Left lung (tissue), 10 donors: ENCODE data around the gene DENND6B. TPM values are rescaled to one million over a fixed set of nuclear protein-coding genes. Genes with fewer than 3 reads are reported as not detected.
A peak's percentile ranks its signal among the peaks of the same experiment; 100 is the strongest.

Experiments
- ATAC-seq: fragments of 200-7000 bp; cut with Tn5 transposase; one replicate; pipeline ENCODE4 v1.9.1; 2020; ENCODE audit warnings: moderate library complexity
- DNase-seq, 4 donors: peaks; one replicate each; pipeline ENCODE4 v3.0.0-alpha.2; 2013 to 2020
- H3K27ac ChIP-seq, 2 donors: fragments of 200-600 bp; sonication (generic) in 1 of 2; one replicate each; pipeline versions ENCODE4 v1.5.0 to v1.8.0; 2020 to 2021
- H3K27me3 ChIP-seq, 2 donors: fragments of 200-600 bp; sonication (generic) in 1 of 2; one replicate each; pipeline versions ENCODE4 v1.5.0 to v1.8.0; 2020 to 2021
- H3K36me3 ChIP-seq, 2 donors: fragments of 200-600 bp; sonication (generic) in 1 of 2; one replicate each; pipeline versions ENCODE4 v1.5.0 to v1.8.0; 2020 to 2021
- H3K4me1 ChIP-seq, 2 donors: fragments of 200-600 bp; one replicate each; pipeline ENCODE4 v1.8.0; 2021
- H3K4me3 ChIP-seq, 2 donors: fragments of 200-600 bp; sonication (generic) in 1 of 2; one replicate each; pipeline versions ENCODE4 v1.5.0 to v1.8.0; 2020 to 2021; ENCODE audit warnings: mild to moderate bottlenecking in 1 of 2
- H3K9me3 ChIP-seq, 2 donors: fragments of 200-600 bp; sonication (generic) in 1 of 2; one replicate each; pipeline versions ENCODE4 v1.5.0 to v1.8.0; 2020 to 2021
- intact Hi-C, 2 donors: fragments of 100-400 bp; cut with DNase I; formaldehyde crosslinking; loops; one replicate each; pipeline versions ENCODE4 v1.11.2 to v1.14.2; 2022
- polyA plus RNA-seq, 6 donors: library from polyadenylated mRNA; unstranded; fragments of 120-200 nt; gene quantifications; one replicate each; pipeline ENCODE4 v1.2.1, GENCODE V29; 2013; ENCODE audit not compliant: insufficient read length in 6 of 6
- total RNA-seq, 2 donors: library from RNA; stranded (reverse); fragmentation: NEBNext Ultra II Directional; extraction: Animal tissue kit (Norgen Biotek cat#: 25700); gene quantifications; one replicate each; pipeline ENCODE4 v1.2.1, GENCODE V29; 2021
- TF ChIP-seq, protein P1 (sequence below), 2 donors: fragments of 200-600 bp; sonication (generic) in 1 of 2; IDR thresholded peaks; one replicate each; pipeline versions ENCODE4 v1.5.0 to v1.8.0; 2021; ENCODE audit warnings: antibody characterized with exemption in 2 of 2
- donor health status: DM: no; HTN: yes; CAD: no.
- donor health status: DM: no; HTN: no; CAD: no.

Gene DENND6B
- total and polyA plus RNA-seq, 8 donors, result 7.3 to 18.8 (median 12.1) TPM

DNA sequence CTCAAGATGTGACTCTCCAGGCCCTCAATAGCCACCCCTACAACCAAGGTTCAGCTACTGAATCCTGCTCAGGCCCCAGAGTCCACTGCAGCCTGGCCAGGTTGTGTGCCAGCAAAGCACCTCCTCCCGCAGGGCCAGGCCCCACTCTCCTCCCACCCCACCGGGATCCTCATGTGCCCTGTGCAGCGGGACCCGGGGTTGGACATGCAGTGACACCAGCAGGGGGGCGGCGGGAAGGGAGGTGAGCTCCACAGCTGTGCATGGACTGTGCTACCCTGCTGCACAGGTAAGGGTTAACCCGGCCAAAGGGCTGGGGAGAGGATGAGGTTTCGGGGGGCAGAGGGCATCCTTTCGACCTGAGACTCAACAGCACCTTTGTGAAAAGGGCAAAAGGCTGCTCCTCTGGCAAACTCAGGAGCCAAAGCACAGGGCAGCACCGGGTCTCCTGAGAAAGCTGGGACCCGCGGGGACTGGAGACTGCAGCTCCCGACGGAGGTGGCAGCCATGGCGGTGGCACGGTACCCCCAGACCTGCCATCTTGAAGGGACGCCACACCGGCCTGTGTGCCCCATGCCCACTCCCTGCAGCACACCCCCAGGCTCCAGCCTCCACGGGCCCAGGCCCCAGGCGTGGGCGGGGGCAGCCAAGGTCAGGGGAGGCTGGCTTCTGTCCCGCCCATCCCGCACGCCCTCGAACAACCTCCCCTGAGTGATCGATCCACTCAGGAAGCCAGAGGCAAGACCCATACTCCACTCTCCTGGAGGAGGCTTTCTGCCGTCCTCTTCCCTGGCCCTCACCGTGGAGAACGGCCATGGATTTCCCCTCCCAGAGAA is 29.9 kb downstream of the DENND6B start:
- H3K27ac ChIP-seq, result peak overlapping the region in 1 of 2 donors; percentile 37

DNA sequence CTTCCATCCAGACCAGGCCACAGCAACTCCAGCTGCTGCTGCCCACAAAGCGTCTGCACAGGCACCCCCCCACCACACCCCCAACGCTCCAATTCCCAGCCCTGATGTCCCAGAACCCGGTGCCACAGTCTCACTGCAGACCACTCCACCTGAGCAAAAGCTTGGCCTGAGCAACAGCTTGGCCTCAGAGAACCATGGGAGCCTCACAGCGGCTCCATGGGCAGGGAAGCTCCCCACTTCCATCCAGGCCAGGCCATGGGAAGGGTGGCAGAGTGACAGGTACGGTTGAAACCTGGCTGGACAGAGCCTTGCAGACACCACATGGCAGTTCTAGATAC is 32.5 kb downstream of the DENND6B start:
- intact Hi-C loops, result no loop called here
- Histone ChIP-seq H3K4me1 (peaks cover 44 to 70% of the 10 kb centered on the region in 2 donors), H3K27ac (peak overlapping the region; percentile 82 to 85), H3K36me3 (peaks cover 0 to 19% of the 10 kb centered on the region in 2 donors), H3K9me3 (no peaks in the 10 kb centered on the region), H3K27me3 (peaks cover 0 to 31% of the 10 kb centered on the region in 2 donors), H3K4me3 (no peak overlapping the region)
- TF ChIP-seq, protein P1, sequence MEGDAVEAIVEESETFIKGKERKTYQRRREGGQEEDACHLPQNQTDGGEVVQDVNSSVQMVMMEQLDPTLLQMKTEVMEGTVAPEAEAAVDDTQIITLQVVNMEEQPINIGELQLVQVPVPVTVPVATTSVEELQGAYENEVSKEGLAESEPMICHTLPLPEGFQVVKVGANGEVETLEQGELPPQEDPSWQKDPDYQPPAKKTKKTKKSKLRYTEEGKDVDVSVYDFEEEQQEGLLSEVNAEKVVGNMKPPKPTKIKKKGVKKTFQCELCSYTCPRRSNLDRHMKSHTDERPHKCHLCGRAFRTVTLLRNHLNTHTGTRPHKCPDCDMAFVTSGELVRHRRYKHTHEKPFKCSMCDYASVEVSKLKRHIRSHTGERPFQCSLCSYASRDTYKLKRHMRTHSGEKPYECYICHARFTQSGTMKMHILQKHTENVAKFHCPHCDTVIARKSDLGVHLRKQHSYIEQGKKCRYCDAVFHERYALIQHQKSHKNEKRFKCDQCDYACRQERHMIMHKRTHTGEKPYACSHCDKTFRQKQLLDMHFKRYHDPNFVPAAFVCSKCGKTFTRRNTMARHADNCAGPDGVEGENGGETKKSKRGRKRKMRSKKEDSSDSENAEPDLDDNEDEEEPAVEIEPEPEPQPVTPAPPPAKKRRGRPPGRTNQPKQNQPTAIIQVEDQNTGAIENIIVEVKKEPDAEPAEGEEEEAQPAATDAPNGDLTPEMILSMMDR (IDR thresholded peaks at IDR 0.05), result no peak
- no peak for DNase-seq
- no peak for ATAC-seq

More for the DNA sequence above, 29.9 kb downstream of the DENND6B start:
- peaks cover 0 to 4% of the 10 kb centered on the region in 2 donors for H3K36me3 ChIP-seq
- no peak overlapping the region for H3K4me3 ChIP-seq
- intact Hi-C loops, result no loop called here
- peaks cover 0 to 45% of the 10 kb centered on the region in 2 donors for H3K27me3 ChIP-seq
- DNase-seq, result no peak
- TF ChIP-seq, protein P1 (IDR thresholded peaks at IDR 0.05), result no peak
- peaks cover 69 to 92% of the 10 kb centered on the region in 2 donors for H3K4me1 ChIP-seq
- ATAC-seq, result no peak
- no peaks in the 10 kb centered on the region for H3K9me3 ChIP-seq

DNA sequence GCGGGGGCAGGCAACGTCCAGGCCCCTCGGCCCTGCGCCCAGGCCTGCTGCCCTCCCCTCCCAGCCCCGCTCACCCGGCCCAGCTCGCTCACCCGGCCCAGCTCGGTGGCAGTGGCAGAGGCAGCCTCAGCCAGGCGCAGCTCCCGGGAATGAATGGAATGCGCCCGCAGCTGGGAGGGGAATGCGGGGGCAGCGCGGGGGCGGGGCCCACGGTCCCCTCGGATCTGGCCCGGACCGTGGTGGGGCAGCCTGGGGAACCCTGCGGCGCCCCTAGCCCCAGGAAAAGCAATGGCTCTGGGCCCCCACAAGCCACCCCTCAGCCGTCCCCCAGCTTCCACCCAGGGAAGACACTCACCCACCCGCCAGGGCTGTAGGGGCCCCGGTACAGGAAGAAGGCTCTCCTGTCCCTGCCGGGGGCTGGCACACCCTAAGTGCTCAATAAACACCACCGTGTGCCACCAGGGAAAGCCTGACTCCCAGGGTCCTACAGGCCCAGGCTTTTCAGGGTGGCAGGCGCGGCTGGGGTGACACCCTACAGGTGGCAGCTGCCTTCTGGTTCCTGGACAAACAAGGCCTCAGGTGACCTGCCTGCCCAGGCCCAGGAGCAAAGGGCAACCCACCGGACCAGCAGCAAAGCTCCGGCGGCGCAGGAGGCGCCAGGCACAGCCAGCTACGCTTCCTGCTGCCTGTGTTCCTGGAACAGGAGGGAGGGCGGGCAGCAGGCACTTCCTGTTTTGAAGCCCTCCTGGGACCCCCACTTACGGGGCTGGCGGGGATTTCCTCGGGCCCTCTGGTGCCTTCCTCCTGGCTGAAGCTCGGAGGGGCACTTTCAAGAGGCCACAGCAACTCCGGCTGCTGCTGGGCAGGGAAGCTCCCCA is 33.1 kb downstream of the DENND6B start:
- peak overlapping the region; percentile 5 to 29 for H3K4me3 ChIP-seq
- TF ChIP-seq, protein P1 (IDR thresholded peaks at IDR 0.05), result no peak
- H3K9me3 ChIP-seq, result no peaks in the 10 kb centered on the region
- H3K27ac ChIP-seq, result peak overlapping the region; percentile 82 to 85
- intact Hi-C loops, result no loop called here
- ATAC-seq (peak; percentile 86), DNase-seq (peak in 3 of 4 donors; percentile 74 to 91 (median 81))
- peaks cover 0 to 25% of the 10 kb centered on the region in 2 donors for H3K27me3 ChIP-seq
- peaks cover 0 to 25% of the 10 kb centered on the region in 2 donors for H3K36me3 ChIP-seq
- peaks cover 38 to 64% of the 10 kb centered on the region in 2 donors for H3K4me1 ChIP-seq

DNA sequence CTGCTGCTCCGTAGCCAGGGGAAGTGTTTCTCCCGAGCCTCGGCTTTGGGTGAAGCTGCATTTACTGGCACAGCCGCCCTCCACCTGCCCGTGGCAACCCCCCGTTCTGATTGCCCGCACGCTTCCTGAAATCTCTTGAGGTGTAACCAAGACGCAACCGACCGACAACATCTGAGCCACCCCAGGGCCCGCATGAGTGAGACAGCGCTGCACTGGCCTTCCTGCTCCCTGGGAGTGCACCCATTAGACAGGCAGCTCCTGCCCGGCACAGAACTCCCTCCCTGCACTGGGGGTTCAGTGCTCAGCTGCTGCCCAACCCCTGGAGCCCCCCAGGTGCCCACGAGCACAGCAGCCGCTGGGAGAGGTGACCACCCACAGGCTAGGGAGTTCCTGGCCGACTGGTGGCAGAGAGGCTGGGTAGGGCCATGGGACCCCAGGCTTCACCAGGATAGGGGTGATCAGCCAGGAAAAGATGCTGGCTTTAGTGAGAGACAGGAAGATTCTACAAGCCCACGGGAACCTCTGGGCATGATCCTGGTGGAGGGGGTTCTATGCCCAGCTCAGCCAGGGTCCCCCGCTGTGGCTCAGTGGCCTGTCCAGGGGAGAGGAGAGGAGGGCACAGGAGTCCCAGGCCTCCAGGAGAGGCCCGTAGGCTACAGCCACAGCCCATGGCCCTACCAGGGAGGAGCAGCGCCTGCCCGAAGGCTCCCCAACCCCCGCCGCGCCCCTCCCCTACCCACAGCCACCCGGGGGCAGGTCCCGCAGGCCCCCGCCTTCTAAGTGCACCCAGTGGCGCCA is 34.0 kb downstream of the DENND6B start:
- intact Hi-C loops, result no loop called here
- ATAC-seq, result peak; percentile 19

More for the DNA sequence above, 34.0 kb downstream of the DENND6B start:
- Histone ChIP-seq H3K27ac (peak overlapping the region; percentile 82 to 85), H3K36me3 (peaks cover 0 to 34% of the 10 kb centered on the region in 2 donors), H3K9me3 (no peaks in the 10 kb centered on the region), H3K27me3 (peaks cover 0 to 24% of the 10 kb centered on the region in 2 donors), H3K4me3 (peak overlapping the region; percentile 5 to 29), H3K4me1 (peaks cover 38 to 56% of the 10 kb centered on the region in 2 donors)
- DNase-seq, result no peak
- TF ChIP-seq, protein P1 (IDR thresholded peaks at IDR 0.05), result no peak
